ENCODE measurements around the gene USP30.
"Not testable (repeated sequence)": the region's sequence is repeated elsewhere in the genome, so short reads cannot be mapped to it uniquely, and the experiment has no call there.

USP30 gene

GRCh38 chr12:109052414-109053323 lies at the start of gene USP30:
Gene USP30 (plus strand): TSS chr12:109052576. CDS start chr12:109052679, 103 bp downstream.
- DNase-seq = peak; percentile 75

- DNase-seq = no peak
These were observed 48.4 kb upstream of the USP30 start for GRCh38 chr12:109004017-109004416.

GRCh38 chr12:109009766-109010165 lies 42.6 kb upstream of the USP30 start:
- DNase-seq = no peak

GRCh38 chr12:109010259-109010658 lies 42.1 kb upstream of the USP30 start:
- no peak for DNase-seq

- no peak for DNase-seq
These were observed 37.2 kb upstream of the USP30 start for GRCh38 chr12:109014984-109015765.

GRCh38 chr12:109016016-109016415 lies 36.4 kb upstream of the USP30 start:
- DNase-seq = no peak

- DNase-seq = no peak
These were observed 35.4 kb upstream of the USP30 start for GRCh38 chr12:109016978-109017377.

GRCh38 chr12:109018296-109018695 lies 34.1 kb upstream of the USP30 start:
- DNase-seq = no peak

- no peak for DNase-seq
These were observed 32.1 kb upstream of the USP30 start for GRCh38 chr12:109020146-109020795.

- DNase-seq = no peak
These were observed 31.5 kb upstream of the USP30 start, which contains the start of gene SVOP for GRCh38 chr12:109020796-109021380. Gene SVOP (minus strand): TSS chr12:109021068. CDS start chr12:109020868, 200 bp downstream.

GRCh38 chr12:109027767-109028166 lies 24.6 kb upstream of the USP30 start:
- no peak for DNase-seq

GRCh38 chr12:109028624-109029023 lies 23.8 kb upstream of the USP30 start:
- DNase-seq = not testable (repeated sequence)

- DNase-seq = no peak
These were observed 23.0 kb upstream of the USP30 start for GRCh38 chr12:109029411-109029810.

GRCh38 chr12:109033239-109034196 lies 18.9 kb upstream of the USP30 start:
- DNase-seq = no peak

GRCh38 chr12:109036975-109037374 lies 15.4 kb upstream of the USP30 start:
- DNase-seq = no peak

- no peak for DNase-seq
These were observed 8.1 kb upstream of the USP30 start for GRCh38 chr12:109044241-109044640.

- no peak for DNase-seq
These were observed 5.1 kb upstream of the USP30 start for GRCh38 chr12:109047081-109047805.

GRCh38 chr12:109048706-109049105 lies 3.7 kb upstream of the USP30 start:
- DNase-seq = not testable (repeated sequence)

- DNase-seq = not testable (repeated sequence)
These were observed 2.6 kb upstream of the USP30 start for GRCh38 chr12:109049794-109050193.

GRCh38 chr12:109052097-109052413 lies 321 bp upstream of the USP30 start:
- no peak for DNase-seq

Data from activated effector memory CD4-positive, alpha-beta T cell treated with Interleukin-2 at 50 U/mL for 16 hours (primary cell).